ENCODE results near the gene PDCD7. TPM values are rescaled to one million over a fixed set of nuclear protein-coding genes. Genes with fewer than 3 reads are reported as not detected.
"Not testable (repeated sequence)": the region's sequence is repeated elsewhere in the genome, so short reads cannot be mapped to it uniquely, and the experiment has no call there.

The PDCD7 gene
- total and polyA plus RNA-seq, 3 donors from 2014 or later: 39.7 to 76.1 (median 66.8) TPM

DNA sequence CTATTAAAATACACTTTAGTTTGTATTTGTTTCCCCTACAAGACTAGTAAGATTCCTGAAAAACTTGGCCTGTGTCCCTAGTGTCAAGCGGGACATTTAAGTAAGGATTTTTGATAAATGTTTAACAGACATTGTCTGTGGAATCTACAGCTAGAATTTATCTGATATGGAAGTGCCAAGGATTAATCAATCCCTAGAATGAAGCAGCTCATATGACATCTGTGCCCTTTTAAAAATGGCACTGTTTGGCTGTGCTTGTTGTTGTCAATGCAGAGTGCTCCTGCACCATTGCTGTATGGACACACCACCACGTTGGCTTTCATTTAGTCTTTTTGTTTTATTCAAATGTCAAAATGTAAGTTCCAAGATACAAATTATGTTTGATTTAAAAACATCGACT, 14.3 kb upstream of the PDCD7 start:
- Histone ChIP-seq H3K4me3 (no peak overlapping the region), H3K9me3 (no peaks in the 10 kb centered on the region), H3K27ac (no peak overlapping the region), H3K27me3 (no peaks in the 10 kb centered on the region), H3K36me3 (ENCODE audit: low read depth, missing control alignments) (no peaks in the 10 kb centered on the region), H3K4me1 (peaks cover 4% of the 10 kb centered on the region)
- intact Hi-C loops (cut with DNase I; ENCODE audit: low total_unique reads): no loop called here
- WGBS, 2 donors: 79 to 81% methylated on average over 3 of the region's 3 CpGs
- DNase-seq: no peak
- TF ChIP-seq POLR2A (IDR thresholded peaks at IDR 0.05): no peak
- TF ChIP-seq, protein P1, sequence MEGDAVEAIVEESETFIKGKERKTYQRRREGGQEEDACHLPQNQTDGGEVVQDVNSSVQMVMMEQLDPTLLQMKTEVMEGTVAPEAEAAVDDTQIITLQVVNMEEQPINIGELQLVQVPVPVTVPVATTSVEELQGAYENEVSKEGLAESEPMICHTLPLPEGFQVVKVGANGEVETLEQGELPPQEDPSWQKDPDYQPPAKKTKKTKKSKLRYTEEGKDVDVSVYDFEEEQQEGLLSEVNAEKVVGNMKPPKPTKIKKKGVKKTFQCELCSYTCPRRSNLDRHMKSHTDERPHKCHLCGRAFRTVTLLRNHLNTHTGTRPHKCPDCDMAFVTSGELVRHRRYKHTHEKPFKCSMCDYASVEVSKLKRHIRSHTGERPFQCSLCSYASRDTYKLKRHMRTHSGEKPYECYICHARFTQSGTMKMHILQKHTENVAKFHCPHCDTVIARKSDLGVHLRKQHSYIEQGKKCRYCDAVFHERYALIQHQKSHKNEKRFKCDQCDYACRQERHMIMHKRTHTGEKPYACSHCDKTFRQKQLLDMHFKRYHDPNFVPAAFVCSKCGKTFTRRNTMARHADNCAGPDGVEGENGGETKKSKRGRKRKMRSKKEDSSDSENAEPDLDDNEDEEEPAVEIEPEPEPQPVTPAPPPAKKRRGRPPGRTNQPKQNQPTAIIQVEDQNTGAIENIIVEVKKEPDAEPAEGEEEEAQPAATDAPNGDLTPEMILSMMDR (IDR thresholded peaks at IDR 0.05): no peak

DNA sequence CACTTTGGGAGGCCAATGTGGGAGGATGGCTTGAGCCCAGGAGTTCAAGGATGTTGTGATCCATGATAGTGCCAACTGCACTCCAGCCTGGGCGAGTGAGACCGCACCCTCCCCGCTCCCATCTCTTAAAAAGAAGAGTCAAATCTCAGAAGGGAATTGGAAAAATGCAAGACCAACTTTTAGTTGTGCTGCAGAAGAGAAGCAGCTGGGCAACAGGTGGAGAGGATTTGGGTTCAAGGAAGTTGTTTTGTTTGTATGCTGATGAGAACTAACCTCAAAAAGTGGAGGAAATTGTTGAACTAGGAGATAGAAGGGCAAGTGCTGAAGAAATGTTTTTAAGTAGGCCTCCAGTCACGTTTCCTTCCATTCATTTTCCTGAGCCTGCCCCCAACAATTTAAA, 12.8 kb upstream of the PDCD7 start:
- WGBS, 2 donors: 30 to 41% methylated on average over 4 of the region's 4 CpGs
- no peak overlapping the region for H3K27ac ChIP-seq

DNA sequence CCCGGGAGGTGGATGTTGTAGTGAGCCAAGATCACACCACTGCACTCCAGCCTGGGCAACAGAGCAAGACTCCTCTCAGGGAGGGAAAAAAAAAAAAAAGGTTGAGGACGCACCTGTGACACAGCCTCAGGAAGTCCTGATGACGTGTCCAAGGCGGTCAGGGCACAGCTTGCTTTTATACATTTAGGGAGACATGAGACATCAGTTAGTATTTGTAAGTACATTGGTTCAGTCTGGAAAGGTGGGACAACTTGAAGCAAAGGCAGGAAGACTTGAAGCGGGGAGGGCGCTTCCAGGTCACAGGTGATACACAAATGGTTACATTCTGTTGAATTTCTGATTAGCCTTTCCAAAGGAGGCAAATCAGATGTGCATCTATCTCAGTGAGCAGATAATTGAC, 5.0 kb upstream of the PDCD7 start:
- intact Hi-C loops (cut with DNase I; ENCODE audit: low total_unique reads); DNase-seq; H3K4me1 ChIP-seq; H3K27me3 ChIP-seq; H3K27ac ChIP-seq; H3K36me3 ChIP-seq (ENCODE audit: low read depth, missing control alignments); H3K9me3 ChIP-seq; H3K4me3 ChIP-seq: not testable (repeated sequence)
- 94 to 95% methylated on average over 6 of the region's 6 CpGs for WGBS, 2 donors

More for the DNA sequence above, 12.8 kb upstream of the PDCD7 start:
- H3K27me3 ChIP-seq: no peaks in the 10 kb centered on the region
- intact Hi-C loops (cut with DNase I; ENCODE audit: low total_unique reads): no loop called here
- H3K4me1 ChIP-seq: peaks cover 4% of the 10 kb centered on the region
- no peak for DNase-seq
- no peak for TF ChIP-seq POLR2A (IDR thresholded peaks at IDR 0.05)
- TF ChIP-seq, protein P1 (IDR thresholded peaks at IDR 0.05): no peak
- no peaks in the 10 kb centered on the region for H3K9me3 ChIP-seq
- H3K36me3 ChIP-seq (ENCODE audit: low read depth, missing control alignments): no peaks in the 10 kb centered on the region
- H3K4me3 ChIP-seq: no peak overlapping the region

DNA sequence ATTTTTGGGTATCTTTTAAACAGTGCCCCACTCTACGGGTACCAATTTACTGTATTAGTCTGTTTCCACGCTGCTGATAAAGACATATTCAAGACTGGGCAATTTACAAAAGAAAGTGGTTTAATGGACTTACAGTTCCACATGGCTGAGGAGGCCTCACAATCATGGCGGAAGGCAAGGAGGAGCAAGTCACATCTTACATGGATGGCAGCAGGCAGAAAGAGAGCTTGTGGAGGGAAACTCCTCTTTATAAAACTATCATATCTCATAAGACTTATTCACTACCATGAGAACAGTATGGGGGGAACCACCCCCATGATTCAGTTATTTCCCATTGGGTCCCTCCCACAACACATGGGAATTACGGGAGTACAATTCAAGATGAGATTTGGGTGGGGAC, 4.3 kb upstream of the PDCD7 start:
- not testable (repeated sequence) for DNase-seq, H3K27ac ChIP-seq

DNA sequence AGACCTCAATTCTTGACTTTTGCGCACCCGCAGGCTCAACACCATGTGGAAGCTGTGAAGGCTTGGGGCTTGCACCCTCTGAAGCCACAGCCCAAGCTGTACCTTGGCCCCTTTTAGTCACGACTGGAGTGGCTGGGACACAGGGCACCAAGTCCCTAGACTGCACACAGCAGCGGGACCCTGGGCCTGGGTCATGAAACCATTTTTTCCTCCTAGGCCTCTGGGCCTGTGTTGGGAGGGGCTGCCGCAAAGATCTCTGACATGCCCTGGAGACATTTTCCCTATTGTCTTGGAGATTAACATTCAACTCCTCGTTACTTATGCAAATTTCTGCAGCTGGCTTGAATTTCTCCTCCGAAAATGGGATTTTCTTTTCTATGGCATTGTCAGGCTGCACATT, 3.5 kb upstream of the PDCD7 start:
- H3K27ac ChIP-seq; H3K4me3 ChIP-seq; H3K9me3 ChIP-seq; H3K27me3 ChIP-seq; DNase-seq; intact Hi-C loops (cut with DNase I; ENCODE audit: low total_unique reads); H3K36me3 ChIP-seq (ENCODE audit: low read depth, missing control alignments); H3K4me1 ChIP-seq: not testable (repeated sequence)
- WGBS, 2 donors: 93 to 97% methylated on average over 7 of the region's 7 CpGs

More for the DNA sequence above, 4.3 kb upstream of the PDCD7 start:
- H3K27me3 ChIP-seq; H3K4me3 ChIP-seq; H3K9me3 ChIP-seq; intact Hi-C loops (cut with DNase I; ENCODE audit: low total_unique reads); H3K4me1 ChIP-seq; H3K36me3 ChIP-seq (ENCODE audit: low read depth, missing control alignments): not testable (repeated sequence)
- 91 to 97% methylated on average over 4 of the region's 4 CpGs for WGBS, 2 donors

DNA sequence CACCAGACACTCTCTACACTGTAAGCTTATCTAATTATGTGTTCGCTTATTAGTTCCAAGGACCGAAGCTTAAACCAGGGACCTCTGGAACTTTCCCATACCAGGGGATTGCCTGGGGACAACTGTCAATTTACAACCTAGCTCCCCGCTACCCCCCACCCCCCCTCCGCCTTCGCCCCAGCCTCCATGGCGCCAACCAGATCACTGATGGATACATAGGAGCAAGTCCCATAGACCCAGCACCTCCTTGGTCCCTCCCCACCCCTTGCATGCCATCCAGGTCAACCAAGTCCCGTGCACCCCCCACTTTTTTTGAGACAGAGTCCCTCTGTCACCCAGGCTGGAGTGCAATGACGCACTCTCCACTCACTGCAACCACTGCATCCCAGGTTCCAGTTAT, 930 bp upstream of the PDCD7 start:
- no peak for DNase-seq
- TF ChIP-seq, protein P1 (IDR thresholded peaks at IDR 0.05): no peak
- WGBS, 2 donors: 58 to 79% methylated on average over 8 of the region's 8 CpGs
- Histone ChIP-seq H3K27me3 (no peaks in the 10 kb centered on the region), H3K27ac (no peak overlapping the region), H3K4me3 (peak overlapping the region in 1 of 2 donors; percentile 88), H3K4me1 (peaks cover 15% of the 10 kb centered on the region), H3K36me3 (ENCODE audit: low read depth, missing control alignments) (no peaks in the 10 kb centered on the region), H3K9me3 (no peaks in the 10 kb centered on the region)
- intact Hi-C loops (cut with DNase I; ENCODE audit: low total_unique reads): no loop called here

Measured in testis (tissue), 3 donors.